Measurements from ENCODE around the gene GABRA4.

Gene GABRA4

GRCh38 chr4:46949822-46950221, 43.6 kb downstream of the GABRA4 start:
- DNase-seq (ENCODE audit: low spot score): no peak
- no peak for TF ChIP-seq CTCF (IDR thresholded peaks at IDR 0.05; ENCODE audit: extremely low read depth, missing control alignments)

GRCh38 chr4:46947541-46947940, 45.8 kb downstream of the GABRA4 start:
- no peak for TF ChIP-seq CTCF (IDR thresholded peaks at IDR 0.05; ENCODE audit: extremely low read depth, missing control alignments)
- no peak for DNase-seq (ENCODE audit: low spot score)

GRCh38 chr4:46946919-46947536, 46.4 kb downstream of the GABRA4 start:
- DNase-seq (ENCODE audit: low spot score): no peak
- TF ChIP-seq CTCF (IDR thresholded peaks at IDR 0.05; ENCODE audit: extremely low read depth, missing control alignments): no peak

GRCh38 chr4:46945062-46945461, 48.3 kb downstream of the GABRA4 start:
- no peak for DNase-seq (ENCODE audit: low spot score)
- TF ChIP-seq CTCF (IDR thresholded peaks at IDR 0.05; ENCODE audit: extremely low read depth, missing control alignments): no peak

- no peak for TF ChIP-seq CTCF (IDR thresholded peaks at IDR 0.05; ENCODE audit: extremely low read depth, missing control alignments)
- DNase-seq (ENCODE audit: low spot score): no peak
Measured at GRCh38 chr4:46944345-46944744, 49.0 kb downstream of the GABRA4 start.

- DNase-seq (ENCODE audit: low spot score): peak; percentile 3
- TF ChIP-seq CTCF (IDR thresholded peaks at IDR 0.05; ENCODE audit: extremely low read depth, missing control alignments): no peak
Measured at GRCh38 chr4:46937493-46937892, 55.9 kb downstream of the GABRA4 start.

GRCh38 chr4:46934726-46935125, 58.7 kb downstream of the GABRA4 start:
- DNase-seq (ENCODE audit: low spot score): no peak
- TF ChIP-seq CTCF (IDR thresholded peaks at IDR 0.05; ENCODE audit: extremely low read depth, missing control alignments): no peak
